Measurements from ENCODE around the gene COG6.

GRCh38 chr13:39784347-39784746 is 128.9 kb downstream of the COG6 start:
- TF ChIP-seq MAX (IDR thresholded peaks at IDR 0.05): no peak
- TF ChIP-seq CTCF (IDR thresholded peaks at IDR 0.05; ENCODE audit: low read depth, low read length, missing input control): no peak
- TF ChIP-seq YY1 (IDR thresholded peaks at IDR 0.05): no peak
- no peak for TF ChIP-seq ZBTB33 (IDR thresholded peaks at IDR 0.05)
- TF ChIP-seq GABPA (IDR thresholded peaks at IDR 0.05 in 1 of 2, conservative IDR thresholded peaks at IDR 0.05 in 1 of 2): no peak
- no peak for TF ChIP-seq EGR1 (IDR thresholded peaks at IDR 0.05; ENCODE audit: low read depth in 2 of 2)
- no peak for TF ChIP-seq JUND (IDR thresholded peaks at IDR 0.05)
- no peak for TF ChIP-seq TAF1 (conservative IDR thresholded peaks at IDR 0.05)

Measured in liver (tissue), 3 donors.